SU-DHL-6 (cell line): ENCODE measurements around the gene ZBTB44.

Experiments used
- H2AFZ ChIP-seq: fragments of 200-600 bp; sonication (generic); 2 replicates; pipeline ENCODE4 v1.6.1; 2014; ENCODE audit warnings: low read depth, mild to moderate bottlenecking, moderate library complexity, mixed read lengths, antibody characterized with exemption, low read length; ENCODE audit not compliant: severe bottlenecking
- H3F3A ChIP-seq: fragments of 200-600 bp; shearing (Covaris generic); 2 replicates; pipeline ENCODE4 v1.6.0; 2016; ENCODE audit warnings: antibody characterized with exemption, mild to moderate bottlenecking; ENCODE audit not compliant: insufficient read depth
- H3K27ac ChIP-seq: fragments of 200-600 bp; sonication (generic); 2 replicates; pipeline ENCODE4 v1.5.1; 2016; ENCODE audit warnings: low read depth, mild to moderate bottlenecking, low read length, moderate library complexity, mixed read lengths
- H3K27me3 ChIP-seq: fragments of 200-600 bp; sonication (generic), shearing (Covaris generic); 2 replicates; pipeline ENCODE4 v1.6.0; 2014; ENCODE audit warnings: mild to moderate bottlenecking, low read length
- H3K36me3 ChIP-seq: fragments of 200-600 bp; sonication (generic); 2 replicates; pipeline ENCODE4 v1.6.1; 2014; ENCODE audit warnings: mild to moderate bottlenecking, low read length, mixed read lengths
- H3K4me2 ChIP-seq: fragments of 300-600, 200-600 bp; shearing (Covaris generic), sonication (generic); 2 replicates; pipeline ENCODE4 v1.6.0; 2014; ENCODE audit warnings: low read length, low read depth, mild to moderate bottlenecking; ENCODE audit not compliant: poor library complexity, severe bottlenecking
- H3K4me3 ChIP-seq: fragments of 200-600 bp; sonication (generic); 2 replicates; pipeline ENCODE4 v1.5.1; 2014; ENCODE audit warnings: antibody characterized with exemption, low read length, mild to moderate bottlenecking, mixed read lengths; ENCODE audit not compliant: insufficient read depth, poor library complexity, severe bottlenecking
- H3K79me2 ChIP-seq: fragments of 200-600 bp; sonication (generic); 2 replicates; pipeline ENCODE4 v1.6.1; 2014; ENCODE audit warnings: mild to moderate bottlenecking, low read length, moderate library complexity; ENCODE audit not compliant: insufficient read depth
- H3K9ac ChIP-seq: fragments of 200-600 bp; sonication (generic); 2 replicates; pipeline ENCODE4 v1.7.0; 2014; ENCODE audit warnings: mild to moderate bottlenecking, low read length
- H3K9me2 ChIP-seq: fragments of 200-600 bp; sonication (generic); replicated peaks from 2 replicates; pipeline ENCODE4 v1.6.1; 2014; ENCODE audit warnings: low read length; ENCODE audit not compliant: insufficient read depth
- H3K9me3 ChIP-seq: fragments of 200-600 bp; sonication (generic); 2 replicates; pipeline ENCODE4 v1.6.1; 2014; ENCODE audit warnings: low read length, mixed read lengths; ENCODE audit not compliant: insufficient read depth
- H4K20me1 ChIP-seq: fragments of 200-600 bp; sonication (generic); 2 replicates; pipeline ENCODE4 v1.6.1; 2014; ENCODE audit warnings: low read depth, mild to moderate bottlenecking, antibody characterized with exemption, low read length, moderate library complexity, mixed read lengths
- CTCF ChIP-seq: fragments of 200-600 bp; sonication (generic); IDR thresholded peaks from one replicate; pipeline ENCODE4 v1.5.1; 2017; ENCODE audit warnings: antibody characterized with exemption, mild to moderate bottlenecking, low read length, moderate library complexity; ENCODE audit not compliant: insufficient read depth, poor library complexity, severe bottlenecking
- EZH2phosphoT487 ChIP-seq: fragments of 200-600 bp; sonication (generic), shearing (Covaris generic); conservative IDR thresholded peaks from 2 replicates; pipeline ENCODE4 v1.6.1; 2018; ENCODE audit warnings: mild to moderate bottlenecking, antibody characterized with exemption, low read length, moderate library complexity, mixed read lengths

Gene ZBTB44

GRCh38 chr11:130323452-130324450, 9.0 kb upstream of the ZBTB44 start:
- no peak overlapping the region for H3K9ac ChIP-seq
- H3K27me3 ChIP-seq: no peaks in the 10 kb centered on the region
- H3K4me3 ChIP-seq: no peak overlapping the region
- H2AFZ ChIP-seq: no peak overlapping the region
- H3K79me2 ChIP-seq: no peaks in the 10 kb centered on the region
- TF ChIP-seq CTCF: no peak
- no peak for TF ChIP-seq EZH2phosphoT487
- H3K4me2 ChIP-seq: no peak overlapping the region
- no peaks in the 10 kb centered on the region for H3K9me3 ChIP-seq
- H3K36me3 ChIP-seq: no peaks in the 10 kb centered on the region
- H4K20me1 ChIP-seq: no peaks in the 10 kb centered on the region
- no peak overlapping the region for H3K27ac ChIP-seq
- H3F3A ChIP-seq: no peaks in the 10 kb centered on the region
- no peaks in the 10 kb centered on the region for H3K9me2 ChIP-seq

- Histone ChIP-seq H3K4me2 (no peak overlapping the region), H4K20me1 (no peaks in the 10 kb centered on the region), H3K27me3 (no peaks in the 10 kb centered on the region), H3K36me3 (no peaks in the 10 kb centered on the region), H3F3A (no peaks in the 10 kb centered on the region), H2AFZ (no peak overlapping the region), H3K9me3 (no peaks in the 10 kb centered on the region), H3K4me3 (no peak overlapping the region), H3K79me2 (no peaks in the 10 kb centered on the region), H3K9ac (no peak overlapping the region), H3K9me2 (no peaks in the 10 kb centered on the region), H3K27ac (no peak overlapping the region)
- TF ChIP-seq EZH2phosphoT487 (no peak), CTCF (no peak)
These were observed 7.4 kb upstream of the ZBTB44 start for GRCh38 chr11:130322126-130322525.

- H2AFZ ChIP-seq: no peak overlapping the region
- H3K9me3 ChIP-seq: no peaks in the 10 kb centered on the region
- H3K4me3 ChIP-seq: no peak overlapping the region
- TF ChIP-seq CTCF (no peak), EZH2phosphoT487 (no peak)
- no peaks in the 10 kb centered on the region for H4K20me1 ChIP-seq
- no peak overlapping the region for H3K9ac ChIP-seq
- H3K27me3 ChIP-seq: no peaks in the 10 kb centered on the region
- no peak overlapping the region for H3K27ac ChIP-seq
- H3K4me2 ChIP-seq: no peak overlapping the region
- peaks cover 6% of the 10 kb centered on the region; the same call in 1 of the 2 replicates for H3K79me2 ChIP-seq
- H3F3A ChIP-seq: peaks cover 10% of the 10 kb centered on the region; the same call in 1 of the 2 replicates
- no peaks in the 10 kb centered on the region for H3K36me3 ChIP-seq
- no peaks in the 10 kb centered on the region for H3K9me2 ChIP-seq
These were observed 3.4 kb upstream of the ZBTB44 start for GRCh38 chr11:130318031-130318673.
